A549 (cell line): ENCODE measurements around the gene TRIM74.
"Not testable (repeated sequence)": the region's sequence is repeated elsewhere in the genome, so short reads cannot be mapped to it uniquely, and the experiment has no call there.

ENCODE experiments used
- POLR2A ChIP-seq: IDR thresholded peaks from 2 replicates; pipeline ENCODE4 v1.6.1; 2012; ENCODE audit warnings: mild to moderate bottlenecking, low read length
- ZSCAN20 ChIP-seq: fragments of 250-450 bp; sonication (Bioruptor Pico); IDR thresholded peaks from 2 replicates; pipeline ENCODE4 v1.8.0; 2022; ENCODE audit warnings: mild to moderate bottlenecking, moderate library complexity
- TF ChIP-seq, protein P1 (sequence below): IDR thresholded peaks from 2 replicates; pipeline ENCODE4 v1.6.1; 2012
- TF ChIP-seq, protein P2 (sequence below): fragments of >200 bp; sonication (Bioruptor Twin); formaldehyde crosslinking; IDR thresholded peaks from 3 replicates; pipeline ENCODE4 v1.5.1; 2016

DNA sequence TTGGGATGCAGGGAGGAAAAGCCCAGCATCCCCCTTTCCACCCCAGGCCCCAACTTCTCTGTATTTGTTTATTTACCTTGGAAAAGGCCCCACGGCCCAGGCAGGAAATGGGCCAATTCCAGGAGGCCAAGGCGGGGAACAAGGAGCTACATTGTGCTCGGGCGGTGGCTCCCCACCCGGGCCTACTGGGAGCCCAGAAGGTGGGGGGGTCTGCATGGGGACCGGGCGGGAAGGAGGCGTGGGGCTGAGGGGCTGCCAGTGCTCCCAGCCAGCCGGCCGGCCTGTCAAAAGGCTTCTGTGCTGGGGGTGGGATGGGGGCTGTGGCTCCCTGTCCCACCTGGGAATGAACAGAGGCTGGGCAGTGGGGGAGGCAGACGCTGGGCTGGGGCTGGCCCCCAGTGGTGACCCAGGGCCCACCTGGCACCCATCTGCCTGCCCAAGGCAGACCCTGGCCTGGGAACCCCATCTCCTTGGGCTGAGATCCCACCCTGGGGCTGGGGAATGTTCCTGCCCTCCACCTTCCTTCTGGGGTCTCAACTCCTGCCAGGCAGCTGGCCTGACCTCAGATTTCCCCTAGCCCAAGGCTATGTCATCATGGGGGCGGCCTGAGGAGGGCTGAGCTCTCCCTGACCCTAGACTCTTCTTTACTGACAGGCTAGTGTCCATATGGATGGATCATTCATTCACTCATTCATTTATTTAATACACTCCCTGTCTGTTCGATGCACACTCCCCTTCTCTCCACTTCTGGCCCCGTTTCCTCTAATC, 21.1 kb upstream of the TRIM74 start:
- not testable (repeated sequence) for TF ChIP-seq ZSCAN20, POLR2A
- TF ChIP-seq, protein P1, sequence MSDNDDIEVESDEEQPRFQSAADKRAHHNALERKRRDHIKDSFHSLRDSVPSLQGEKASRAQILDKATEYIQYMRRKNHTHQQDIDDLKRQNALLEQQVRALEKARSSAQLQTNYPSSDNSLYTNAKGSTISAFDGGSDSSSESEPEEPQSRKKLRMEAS: not testable (repeated sequence)
- TF ChIP-seq, protein P2, sequence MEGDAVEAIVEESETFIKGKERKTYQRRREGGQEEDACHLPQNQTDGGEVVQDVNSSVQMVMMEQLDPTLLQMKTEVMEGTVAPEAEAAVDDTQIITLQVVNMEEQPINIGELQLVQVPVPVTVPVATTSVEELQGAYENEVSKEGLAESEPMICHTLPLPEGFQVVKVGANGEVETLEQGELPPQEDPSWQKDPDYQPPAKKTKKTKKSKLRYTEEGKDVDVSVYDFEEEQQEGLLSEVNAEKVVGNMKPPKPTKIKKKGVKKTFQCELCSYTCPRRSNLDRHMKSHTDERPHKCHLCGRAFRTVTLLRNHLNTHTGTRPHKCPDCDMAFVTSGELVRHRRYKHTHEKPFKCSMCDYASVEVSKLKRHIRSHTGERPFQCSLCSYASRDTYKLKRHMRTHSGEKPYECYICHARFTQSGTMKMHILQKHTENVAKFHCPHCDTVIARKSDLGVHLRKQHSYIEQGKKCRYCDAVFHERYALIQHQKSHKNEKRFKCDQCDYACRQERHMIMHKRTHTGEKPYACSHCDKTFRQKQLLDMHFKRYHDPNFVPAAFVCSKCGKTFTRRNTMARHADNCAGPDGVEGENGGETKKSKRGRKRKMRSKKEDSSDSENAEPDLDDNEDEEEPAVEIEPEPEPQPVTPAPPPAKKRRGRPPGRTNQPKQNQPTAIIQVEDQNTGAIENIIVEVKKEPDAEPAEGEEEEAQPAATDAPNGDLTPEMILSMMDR: not testable (repeated sequence)
